Measurements from ENCODE around the gene TAL1.

GRCh38 chr1:47243910-47244309, 11.9 kb upstream of the TAL1 start:
- no peak for TF ChIP-seq CTCF (IDR thresholded peaks at IDR 0.05)
- TF ChIP-seq EP300 (IDR thresholded peaks at IDR 0.05), result no peak
- no peak for TF ChIP-seq POLR2AphosphoS5 (IDR thresholded peaks at IDR 0.05)
- no peak for TF ChIP-seq POLR2A (IDR thresholded peaks at IDR 0.05)
